Type B pancreatic cell (in vitro differentiated cells): ENCODE data around the gene SNTG2. TPM values are rescaled to one million over a fixed set of nuclear protein-coding genes. Genes with fewer than 3 reads are reported as not detected.

Experiments used
- DNase-seq: peaks from one replicate; pipeline ENCODE4 v3.0.0; 2021; ENCODE audit warnings: mixed read lengths; ENCODE audit not compliant: unreplicated experiment; ENCODE audit errors: extremely low spot score
- H3K27ac Mint-ChIP-seq: 2 replicates; pipeline ENCODE4 v1.8.0; 2021; ENCODE audit warnings: mild to moderate bottlenecking, mixed read lengths
- H3K27me3 Mint-ChIP-seq: 2 replicates; pipeline ENCODE4 v1.8.0; 2021; ENCODE audit warnings: mixed read lengths
- H3K36me3 Mint-ChIP-seq: 2 replicates; pipeline ENCODE4 v1.8.0; 2021; ENCODE audit warnings: mixed read lengths
- H3K4me1 Mint-ChIP-seq: one replicate; pipeline ENCODE4 v1.8.0; 2021; ENCODE audit warnings: mixed read lengths; ENCODE audit not compliant: unreplicated experiment
- H3K4me3 Mint-ChIP-seq: 2 replicates; pipeline ENCODE4 v1.8.0; 2021; ENCODE audit warnings: mild to moderate bottlenecking, mixed read lengths
- H3K9me3 Mint-ChIP-seq: 2 replicates; pipeline ENCODE4 v1.8.0; 2021; ENCODE audit warnings: mixed read lengths
- CTCF ChIP-seq: fragments of 200-600 bp; sonication (generic); conservative IDR thresholded peaks from 2 replicates; pipeline ENCODE4 v1.5.0; 2021; ENCODE audit warnings: antibody characterized with exemption, mild to moderate bottlenecking
- total RNA-seq: library from RNA; stranded (reverse); gene quantifications from 2 replicates; pipeline ENCODE4 v1.2.1, GENCODE V29; 2021; ENCODE audit warnings: low replicate concordance

The SNTG2 gene
- total RNA-seq, 1 donor from 2014 or later: 1.1 TPM

- peaks cover 8% of the 10 kb centered on the region for H3K27me3 Mint-ChIP-seq
- H3K36me3 Mint-ChIP-seq: no peaks in the 10 kb centered on the region
- H3K27ac Mint-ChIP-seq: no peak overlapping the region
- no peaks in the 10 kb centered on the region for H3K9me3 Mint-ChIP-seq
- TF ChIP-seq CTCF: no peak
- no peaks in the 10 kb centered on the region for H3K4me1 Mint-ChIP-seq
- no peak for DNase-seq
- H3K4me3 Mint-ChIP-seq: no peak overlapping the region
These were observed 16.8 kb upstream of the SNTG2 start for GRCh38 chr2:933734-934295.

- no peak for TF ChIP-seq CTCF
- Mint-ChIP-seq H3K27me3 (peaks cover 6% of the 10 kb centered on the region), H3K4me3 (no peak overlapping the region), H3K27ac (no peak overlapping the region), H3K4me1 (no peaks in the 10 kb centered on the region), H3K9me3 (no peaks in the 10 kb centered on the region), H3K36me3 (no peaks in the 10 kb centered on the region)
- no peak for DNase-seq
These were observed 13.1 kb upstream of the SNTG2 start for GRCh38 chr2:937530-937929.

- Mint-ChIP-seq H3K27ac (no peak overlapping the region), H3K36me3 (no peaks in the 10 kb centered on the region), H3K4me1 (no peaks in the 10 kb centered on the region), H3K4me3 (no peak overlapping the region), H3K27me3 (peaks cover 4% of the 10 kb centered on the region), H3K9me3 (no peaks in the 10 kb centered on the region)
- DNase-seq: no peak
- no peak for TF ChIP-seq CTCF
These were observed 12.3 kb upstream of the SNTG2 start for GRCh38 chr2:938181-939005.

DNA sequence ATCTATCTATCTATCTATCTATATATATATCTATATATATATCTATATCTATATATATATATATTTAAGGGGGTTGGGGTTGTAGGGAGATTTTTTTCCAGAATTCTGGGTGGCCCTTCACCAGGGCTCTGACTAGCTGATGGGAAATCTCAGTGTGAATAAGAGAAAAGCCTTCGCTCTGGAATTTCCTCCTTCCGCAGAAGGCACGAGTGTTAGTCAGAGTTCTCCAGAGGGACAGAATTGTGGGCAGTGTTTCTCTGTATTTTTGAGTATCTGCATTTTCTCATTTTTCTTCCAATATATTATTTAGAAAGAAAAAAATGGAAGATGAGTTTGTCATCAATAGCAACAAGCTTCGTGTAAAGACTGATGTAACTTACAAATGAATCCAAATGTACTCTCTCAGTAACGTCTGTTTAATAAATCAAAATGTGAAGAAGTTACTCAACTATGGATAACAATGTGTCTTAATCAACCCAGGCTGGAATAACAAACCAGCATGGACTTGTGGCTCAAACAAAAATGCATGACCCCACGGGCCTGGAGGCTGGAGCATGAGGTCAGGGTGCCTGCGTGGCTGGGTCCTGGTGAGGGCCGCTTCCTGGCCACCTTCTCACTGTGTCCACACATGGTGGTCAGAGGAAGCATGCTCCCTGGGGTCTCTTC is 10.6 kb upstream of the SNTG2 start:
- TF ChIP-seq CTCF: no peak
- Mint-ChIP-seq H3K27ac (no peak overlapping the region), H3K9me3 (no peaks in the 10 kb centered on the region), H3K27me3 (peaks cover 10% of the 10 kb centered on the region), H3K36me3 (no peaks in the 10 kb centered on the region), H3K4me1 (no peaks in the 10 kb centered on the region), H3K4me3 (no peak overlapping the region)
- DNase-seq: no peak

GRCh38 chr2:941871-942270 is 8.8 kb upstream of the SNTG2 start:
- Mint-ChIP-seq H3K9me3 (no peaks in the 10 kb centered on the region), H3K27me3 (peaks cover 22% of the 10 kb centered on the region), H3K36me3 (no peaks in the 10 kb centered on the region), H3K4me3 (no peak overlapping the region), H3K4me1 (no peaks in the 10 kb centered on the region), H3K27ac (no peak overlapping the region)
- no peak for DNase-seq
- no peak for TF ChIP-seq CTCF
